Measurements from ENCODE around the gene TGFBR3.

Gene TGFBR3

GRCh38 chr1:91885716-91886506, at the start of gene TGFBR3:
Gene TGFBR3, minus strand, starts transcription at chr1:91886151. Its CDS starts 24,620 bp downstream, at chr1:91861531.
- H3K27me3 Mint-ChIP-seq: peaks cover 21% of the 10 kb centered on the region
- peaks cover 59% of the 10 kb centered on the region for H3K4me1 Mint-ChIP-seq (ENCODE audit: low read depth)
- peak within 1 kb of the TSS; percentile 63 for H3K27ac Mint-ChIP-seq
- peaks cover 3% of the 10 kb centered on the region for H3K36me3 Mint-ChIP-seq (ENCODE audit: low read depth)
- H3K4me3 Mint-ChIP-seq: peak within 1 kb of the TSS; percentile 86
- H3K9me3 Mint-ChIP-seq: no peaks in the 10 kb centered on the region

DNA sequence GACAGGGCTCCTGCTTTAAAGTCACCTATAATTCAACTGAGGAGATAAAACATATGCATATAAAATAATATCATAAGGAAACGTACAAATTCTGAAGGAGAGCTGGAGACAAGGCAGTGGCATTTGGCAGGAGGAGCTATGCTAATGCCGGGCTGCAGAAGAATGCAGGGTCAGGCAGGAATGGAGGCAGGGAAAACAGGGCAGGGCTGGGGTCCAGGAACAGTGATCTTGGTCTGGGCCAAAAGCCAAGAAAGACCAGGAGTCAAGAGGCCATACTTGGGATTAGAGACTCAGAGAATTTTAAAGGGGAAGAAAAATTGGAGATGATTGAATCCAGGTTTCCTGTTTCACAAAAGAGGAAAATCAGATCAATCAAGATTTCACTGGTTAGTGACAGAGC, 43.3 kb upstream of the TGFBR3 start:
- no peaks in the 10 kb centered on the region for H3K36me3 Mint-ChIP-seq (ENCODE audit: low read depth)
- H3K9me3 Mint-ChIP-seq: no peaks in the 10 kb centered on the region
- no peak overlapping the region for H3K4me3 Mint-ChIP-seq
- H3K27me3 Mint-ChIP-seq: no peaks in the 10 kb centered on the region
- no peak overlapping the region for H3K27ac Mint-ChIP-seq
- H3K4me1 Mint-ChIP-seq (ENCODE audit: low read depth): peaks cover 6% of the 10 kb centered on the region

DNA sequence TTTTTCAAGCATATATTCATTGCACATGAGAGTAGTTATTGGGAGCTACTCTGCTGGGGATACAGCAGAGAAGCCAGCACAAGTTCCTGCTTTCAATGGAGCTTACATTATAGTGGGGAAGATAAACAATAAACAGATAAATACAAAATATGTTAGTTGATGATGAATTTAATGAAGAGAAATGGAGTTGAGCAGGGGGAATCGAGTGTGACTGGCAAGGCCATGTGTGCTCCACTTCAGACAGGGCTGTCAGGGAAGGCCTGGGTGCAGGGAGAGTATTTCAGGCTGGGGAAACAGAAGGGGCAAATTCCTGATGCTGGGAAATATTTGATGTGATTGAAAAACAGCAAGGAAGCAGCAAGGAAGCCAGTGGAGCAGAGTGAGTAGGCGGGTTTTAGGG, 42.1 kb upstream of the TGFBR3 start:
- no peak overlapping the region for H3K27ac Mint-ChIP-seq
- H3K27me3 Mint-ChIP-seq: no peaks in the 10 kb centered on the region
- H3K9me3 Mint-ChIP-seq: no peaks in the 10 kb centered on the region
- no peak overlapping the region for H3K4me3 Mint-ChIP-seq
- H3K4me1 Mint-ChIP-seq (ENCODE audit: low read depth): peaks cover 16% of the 10 kb centered on the region
- H3K36me3 Mint-ChIP-seq (ENCODE audit: low read depth): no peaks in the 10 kb centered on the region

DNA sequence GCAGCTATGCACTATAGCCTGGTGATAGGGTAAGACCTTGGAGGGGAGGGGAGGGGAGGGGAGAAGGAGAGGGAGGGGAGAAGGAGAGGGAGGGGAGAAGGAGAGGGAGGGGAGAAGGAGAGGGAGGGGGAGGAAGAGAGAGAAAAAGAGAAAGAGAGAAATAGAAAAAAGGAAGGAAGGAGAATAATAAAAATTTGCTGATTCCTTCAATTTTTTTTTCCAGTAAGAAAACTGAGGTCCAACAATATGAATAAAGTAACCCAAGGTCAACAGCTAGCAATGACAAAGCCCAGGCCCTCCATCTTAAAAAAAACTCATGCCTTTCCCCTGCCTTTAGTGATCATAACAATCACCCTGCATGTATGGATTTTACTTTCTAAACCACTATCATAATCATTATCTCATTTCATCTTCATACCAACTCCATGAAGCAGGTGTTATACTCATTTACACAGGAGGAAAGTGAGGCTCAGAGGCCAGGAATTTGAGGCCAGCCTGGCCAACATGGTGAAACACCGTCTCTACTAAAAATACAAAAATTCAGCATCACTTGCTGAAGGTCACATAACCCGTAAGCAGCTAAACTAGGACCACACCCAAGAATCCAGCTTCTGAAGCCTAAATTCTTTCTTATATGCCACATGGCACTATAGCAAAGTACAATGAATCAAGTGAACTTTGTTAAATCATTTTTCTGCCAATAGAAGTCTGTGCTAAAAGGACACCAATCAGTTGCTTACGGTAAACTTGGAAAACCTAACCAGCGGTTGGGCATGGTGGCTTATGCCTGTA, 39.9 kb upstream of the TGFBR3 start:
- Mint-ChIP-seq H3K9me3 (no peaks in the 10 kb centered on the region), H3K27ac (no peak overlapping the region), H3K36me3 (ENCODE audit: low read depth) (no peaks in the 10 kb centered on the region), H3K4me3 (no peak overlapping the region), H3K27me3 (no peaks in the 10 kb centered on the region), H3K4me1 (ENCODE audit: low read depth) (peaks cover 16% of the 10 kb centered on the region)

- H3K4me1 Mint-ChIP-seq (ENCODE audit: low read depth): peaks cover 16% of the 10 kb centered on the region
- H3K36me3 Mint-ChIP-seq (ENCODE audit: low read depth): no peaks in the 10 kb centered on the region
- no peaks in the 10 kb centered on the region for H3K9me3 Mint-ChIP-seq
- no peaks in the 10 kb centered on the region for H3K27me3 Mint-ChIP-seq
- H3K27ac Mint-ChIP-seq: no peak overlapping the region
- H3K4me3 Mint-ChIP-seq: no peak overlapping the region
Measured at GRCh38 chr1:91924146-91924545, 38.2 kb upstream of the TGFBR3 start.

GRCh38 chr1:91919962-91920361, 34.0 kb upstream of the TGFBR3 start:
- H3K4me3 Mint-ChIP-seq: no peak overlapping the region
- no peaks in the 10 kb centered on the region for H3K36me3 Mint-ChIP-seq (ENCODE audit: low read depth)
- peaks cover 16% of the 10 kb centered on the region for H3K4me1 Mint-ChIP-seq (ENCODE audit: low read depth)
- no peak overlapping the region for H3K27ac Mint-ChIP-seq
- H3K9me3 Mint-ChIP-seq: no peaks in the 10 kb centered on the region
- H3K27me3 Mint-ChIP-seq: no peaks in the 10 kb centered on the region

DNA sequence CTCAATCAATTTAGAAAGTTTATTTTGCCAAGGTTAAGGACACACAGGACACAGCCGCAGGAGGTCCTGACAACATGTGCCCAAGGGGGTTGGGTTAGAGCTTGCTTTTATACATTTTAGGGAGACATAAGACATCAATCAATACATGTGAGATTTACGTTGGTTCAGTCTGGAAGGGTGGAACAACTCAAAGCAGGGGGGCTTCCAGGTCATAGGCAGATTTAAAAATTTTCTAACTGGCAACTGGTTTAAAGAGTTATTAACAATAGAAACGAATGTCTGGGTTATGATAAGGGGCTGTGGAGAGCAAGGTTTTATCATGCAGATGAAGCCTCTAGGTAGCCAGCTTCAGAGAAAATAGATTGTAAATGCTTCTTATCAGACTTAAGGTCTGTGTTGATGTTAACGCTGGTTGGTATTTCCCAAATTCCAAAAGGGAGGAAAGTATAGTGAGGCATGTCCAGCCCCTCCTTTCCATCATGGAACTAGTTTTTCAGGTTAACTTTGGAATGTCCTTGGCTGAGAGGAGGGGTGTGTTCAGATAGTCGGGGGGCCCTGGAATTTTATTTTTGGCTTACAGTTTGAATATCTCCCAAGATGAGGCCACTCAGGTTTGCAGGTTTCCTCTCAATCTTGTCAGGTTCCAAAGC, 31.0 kb upstream of the TGFBR3 start:
- Mint-ChIP-seq H3K36me3 (ENCODE audit: low read depth) (no peaks in the 10 kb centered on the region), H3K4me1 (ENCODE audit: low read depth) (no peaks in the 10 kb centered on the region), H3K4me3 (no peak overlapping the region), H3K9me3 (no peaks in the 10 kb centered on the region), H3K27ac (no peak overlapping the region), H3K27me3 (peaks cover 3% of the 10 kb centered on the region)

DNA sequence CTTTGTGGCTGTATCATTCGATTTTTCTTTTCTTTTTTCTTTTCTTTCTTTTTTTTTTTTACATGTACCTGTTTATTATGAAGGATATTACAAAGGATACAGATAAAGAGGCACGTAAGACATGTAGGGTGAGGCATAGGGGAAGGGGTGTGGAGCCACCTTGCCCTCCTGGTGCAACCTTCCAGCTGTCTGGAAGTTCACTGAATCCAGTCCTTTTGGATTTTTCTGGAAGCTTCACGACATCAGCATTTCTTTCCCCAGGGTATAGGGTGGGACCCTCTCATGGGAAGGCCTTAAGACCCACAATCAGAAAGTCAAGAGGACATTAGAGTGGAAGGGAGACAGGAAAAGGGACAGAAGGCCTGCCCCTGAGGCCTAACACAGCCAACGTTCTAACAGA, 30.1 kb upstream of the TGFBR3 start:
- Mint-ChIP-seq H3K27me3 (peaks cover 3% of the 10 kb centered on the region), H3K36me3 (ENCODE audit: low read depth) (no peaks in the 10 kb centered on the region), H3K27ac (no peak overlapping the region), H3K9me3 (no peaks in the 10 kb centered on the region), H3K4me3 (no peak overlapping the region), H3K4me1 (ENCODE audit: low read depth) (no peaks in the 10 kb centered on the region)

GRCh38 chr1:91913018-91913417, 27.1 kb upstream of the TGFBR3 start:
- H3K36me3 Mint-ChIP-seq (ENCODE audit: low read depth): no peaks in the 10 kb centered on the region
- no peak overlapping the region for H3K4me3 Mint-ChIP-seq
- H3K27me3 Mint-ChIP-seq: peaks cover 6% of the 10 kb centered on the region
- H3K27ac Mint-ChIP-seq: no peak overlapping the region
- no peaks in the 10 kb centered on the region for H3K9me3 Mint-ChIP-seq
- H3K4me1 Mint-ChIP-seq (ENCODE audit: low read depth): no peaks in the 10 kb centered on the region

DNA sequence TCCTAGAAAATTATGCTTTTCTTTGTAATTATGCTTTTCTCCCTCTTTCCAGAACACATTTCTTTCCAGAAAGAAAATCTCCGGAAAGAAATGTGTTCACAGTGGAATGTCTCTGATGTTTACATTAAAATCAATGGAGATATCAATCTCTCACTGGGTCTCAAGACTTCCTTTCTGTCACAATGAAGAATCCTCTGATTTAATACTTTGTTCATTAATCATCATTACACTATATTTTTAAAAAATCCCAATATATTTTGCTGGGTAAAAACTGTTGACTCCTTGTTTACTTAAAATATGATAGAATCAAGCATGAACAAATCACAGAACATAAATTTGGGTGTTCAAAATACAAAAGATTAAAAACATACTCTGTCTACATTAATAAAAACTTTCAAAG, 26.3 kb upstream of the TGFBR3 start:
- no peak overlapping the region for H3K4me3 Mint-ChIP-seq
- H3K27ac Mint-ChIP-seq: no peak overlapping the region
- no peaks in the 10 kb centered on the region for H3K9me3 Mint-ChIP-seq
- H3K36me3 Mint-ChIP-seq (ENCODE audit: low read depth): no peaks in the 10 kb centered on the region
- no peaks in the 10 kb centered on the region for H3K4me1 Mint-ChIP-seq (ENCODE audit: low read depth)
- peaks cover 6% of the 10 kb centered on the region for H3K27me3 Mint-ChIP-seq

- Mint-ChIP-seq H3K4me3 (no peak overlapping the region), H3K4me1 (ENCODE audit: low read depth) (peaks cover 4% of the 10 kb centered on the region), H3K9me3 (no peaks in the 10 kb centered on the region), H3K27me3 (peaks cover 4% of the 10 kb centered on the region), H3K36me3 (ENCODE audit: low read depth) (no peaks in the 10 kb centered on the region), H3K27ac (no peak overlapping the region)
Measured at GRCh38 chr1:91901231-91901630, 15.3 kb upstream of the TGFBR3 start.

GRCh38 chr1:91900562-91900961, 14.6 kb upstream of the TGFBR3 start:
- Mint-ChIP-seq H3K27ac (no peak overlapping the region), H3K27me3 (peaks cover 9% of the 10 kb centered on the region), H3K4me3 (no peak overlapping the region), H3K9me3 (no peaks in the 10 kb centered on the region), H3K36me3 (ENCODE audit: low read depth) (no peaks in the 10 kb centered on the region), H3K4me1 (ENCODE audit: low read depth) (peaks cover 11% of the 10 kb centered on the region)

- Mint-ChIP-seq H3K27ac (no peak overlapping the region), H3K4me1 (ENCODE audit: low read depth) (peaks cover 19% of the 10 kb centered on the region), H3K27me3 (peaks cover 12% of the 10 kb centered on the region), H3K36me3 (ENCODE audit: low read depth) (no peaks in the 10 kb centered on the region), H3K4me3 (no peak overlapping the region), H3K9me3 (no peaks in the 10 kb centered on the region)
Measured at GRCh38 chr1:91897016-91897415, 11.1 kb upstream of the TGFBR3 start.

DNA sequence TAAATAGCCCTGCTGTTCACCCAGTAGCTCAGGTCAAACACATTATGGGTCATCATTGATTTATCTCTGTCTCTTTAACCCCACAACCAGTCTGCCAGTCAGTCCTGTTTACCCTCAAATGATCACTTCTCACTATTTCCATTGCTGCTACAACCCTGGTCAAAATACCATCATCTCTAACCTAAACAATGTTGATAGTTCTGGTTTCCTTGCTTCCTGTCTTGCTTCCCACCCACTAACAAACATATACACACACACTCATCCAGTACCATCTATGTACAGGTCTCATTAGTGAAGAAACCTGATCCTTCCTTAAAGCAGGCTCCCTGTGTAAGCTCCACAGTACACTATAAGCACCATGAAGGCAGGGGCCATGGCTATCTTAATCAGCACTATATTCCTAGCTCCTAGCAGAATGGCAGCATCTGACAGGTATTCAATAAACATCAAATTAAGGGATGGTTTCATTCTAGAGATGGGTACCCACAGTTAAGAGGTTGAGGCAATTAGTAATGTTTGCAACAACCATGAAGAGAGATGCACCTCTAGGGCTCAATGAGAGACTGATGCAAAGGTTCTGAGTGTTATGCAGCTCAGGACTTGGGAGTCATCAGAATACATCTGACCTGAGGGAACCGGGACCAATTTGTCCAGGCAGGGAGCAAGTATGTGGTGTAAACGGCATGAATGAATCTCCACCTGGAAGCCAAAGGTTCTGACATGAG, 10.0 kb upstream of the TGFBR3 start:
- Mint-ChIP-seq H3K27ac (peak overlapping the region; percentile 38), H3K4me3 (no peak overlapping the region), H3K9me3 (no peaks in the 10 kb centered on the region), H3K36me3 (ENCODE audit: low read depth) (no peaks in the 10 kb centered on the region), H3K27me3 (peaks cover 11% of the 10 kb centered on the region), H3K4me1 (ENCODE audit: low read depth) (peaks cover 29% of the 10 kb centered on the region)

All from stimulated activated naive CD8-positive, alpha-beta T cell treated with anti-CD3 and anti-CD28 coated beads, Interleukin-15, Interleukin-2, amounts not matched to agents 100 ng/mL and 50 ng/mL, for 24 hours (primary cell).